MCF 10A (cell line): Measurements from ENCODE around the gene HTT. TPM values are rescaled to one million over a fixed set of nuclear protein-coding genes. Genes with fewer than 3 reads are reported as not detected.

Source experiments
- BruUV-seq: library from RNA; stranded (reverse); fragments of 400-500 nt; replicated peaks from 2 replicates; lab custom pipeline; 2021; lab: Mats Ljungman, UMichigan
- CTCF ChIA-PET: fragments of 300-600 bp; sonication (Branson Sonifier 250); formaldehyde crosslinking; extraction: SDS; loops from one replicate; lab custom pipeline; 2021; ENCODE audit warnings: antibody characterized with exemption, inconsistent platforms; lab: Yijun Ruan, JAX
- POLR2A ChIA-PET: fragments of 300-600, 350-650 bp; sonication (Branson Sonifier 250); formaldehyde crosslinking; extraction: SDS; loops from one replicate; lab custom pipeline; 2020; ENCODE audit warnings: antibody characterized with exemption, inconsistent platforms; lab: Yijun Ruan, JAX
- DNase-seq: peaks from one replicate; pipeline ENCODE4 v3.0.0-alpha.2; 2018; ENCODE audit not compliant: unreplicated experiment
- H3K27ac Mint-ChIP-seq: one replicate; pipeline ENCODE4 v1.8.0; 2022; ENCODE audit warnings: mild to moderate bottlenecking, low read depth, mixed read lengths; ENCODE audit not compliant: unreplicated experiment
- H3K27me3 Mint-ChIP-seq: one replicate; pipeline ENCODE4 v1.8.0; 2022; ENCODE audit warnings: mixed read lengths; ENCODE audit not compliant: insufficient read depth, unreplicated experiment
- H3K36me3 Mint-ChIP-seq: one replicate; pipeline ENCODE4 v1.8.0; 2022; ENCODE audit warnings: mild to moderate bottlenecking, moderate library complexity, mixed read lengths; ENCODE audit not compliant: insufficient read depth, unreplicated experiment
- H3K4me1 Mint-ChIP-seq: one replicate; pipeline ENCODE4 v1.8.0; 2022; ENCODE audit warnings: mixed read lengths; ENCODE audit not compliant: insufficient read depth, unreplicated experiment
- H3K4me3 Mint-ChIP-seq: one replicate; pipeline ENCODE4 v1.8.0; 2022; ENCODE audit warnings: mild to moderate bottlenecking, moderate library complexity, mixed read lengths; ENCODE audit not compliant: unreplicated experiment
- H3K9me3 Mint-ChIP-seq: one replicate; pipeline ENCODE4 v1.8.0; 2022; ENCODE audit warnings: mixed read lengths; ENCODE audit not compliant: unreplicated experiment
- intact Hi-C: fragments of 100-400 bp; cut with micrococcal nuclease; formaldehyde crosslinking; loops from 2 replicates; pipeline ENCODE4 v1.14.1; 2022
- total RNA-seq: library from RNA; stranded (reverse); gene quantifications from 2 replicates; pipeline ENCODE4 v1.2.3, GENCODE V29; 2022
- TF ChIP-seq, protein P1 (sequence below): fragments of 200-600 bp; IDR thresholded peaks from one replicate; pipeline ENCODE4 v1.8.0; 2022; ENCODE audit warnings: antibody characterized with exemption, mild to moderate bottlenecking; ENCODE audit not compliant: unreplicated experiment

The HTT gene
- total RNA-seq, 1 experiment from 2014 or later = 47.4 TPM

DNA sequence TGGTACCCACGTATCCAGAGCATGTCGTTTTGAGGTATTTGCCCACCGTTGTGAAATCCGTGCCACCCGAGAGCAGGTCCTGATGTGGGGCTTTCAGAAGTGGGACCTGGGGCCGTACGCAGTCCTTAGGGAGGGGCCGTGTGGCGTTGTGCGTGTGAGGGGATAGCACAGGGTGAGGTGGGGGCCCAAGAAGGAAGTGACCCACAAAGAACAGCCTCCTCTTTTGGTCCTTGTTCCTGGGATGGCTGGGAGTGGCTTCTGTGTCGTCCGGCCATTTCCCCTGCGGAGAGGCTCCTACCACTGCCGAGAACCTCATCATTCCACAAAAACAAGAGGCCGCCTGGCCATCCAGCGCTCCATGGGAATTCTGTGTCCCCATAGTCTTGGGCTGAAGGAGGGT, 157.5 kb downstream of the HTT start:
- TF ChIP-seq, protein P1, sequence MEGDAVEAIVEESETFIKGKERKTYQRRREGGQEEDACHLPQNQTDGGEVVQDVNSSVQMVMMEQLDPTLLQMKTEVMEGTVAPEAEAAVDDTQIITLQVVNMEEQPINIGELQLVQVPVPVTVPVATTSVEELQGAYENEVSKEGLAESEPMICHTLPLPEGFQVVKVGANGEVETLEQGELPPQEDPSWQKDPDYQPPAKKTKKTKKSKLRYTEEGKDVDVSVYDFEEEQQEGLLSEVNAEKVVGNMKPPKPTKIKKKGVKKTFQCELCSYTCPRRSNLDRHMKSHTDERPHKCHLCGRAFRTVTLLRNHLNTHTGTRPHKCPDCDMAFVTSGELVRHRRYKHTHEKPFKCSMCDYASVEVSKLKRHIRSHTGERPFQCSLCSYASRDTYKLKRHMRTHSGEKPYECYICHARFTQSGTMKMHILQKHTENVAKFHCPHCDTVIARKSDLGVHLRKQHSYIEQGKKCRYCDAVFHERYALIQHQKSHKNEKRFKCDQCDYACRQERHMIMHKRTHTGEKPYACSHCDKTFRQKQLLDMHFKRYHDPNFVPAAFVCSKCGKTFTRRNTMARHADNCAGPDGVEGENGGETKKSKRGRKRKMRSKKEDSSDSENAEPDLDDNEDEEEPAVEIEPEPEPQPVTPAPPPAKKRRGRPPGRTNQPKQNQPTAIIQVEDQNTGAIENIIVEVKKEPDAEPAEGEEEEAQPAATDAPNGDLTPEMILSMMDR = no peak
- BruUV-seq = no TSS peak
- H3K27ac Mint-ChIP-seq = no peak overlapping the region
- H3K36me3 Mint-ChIP-seq = peaks cover 60% of the 10 kb centered on the region
- ChIA-PET POLR2A (interaction anchor here (0.7 kb wide), 1 partner anchor 24 kb away, joined by 3 read pairs; no protein-coding TSS in a partner anchor), CTCF (no interaction called here)
- DNase-seq = no peak
- intact Hi-C loops = no loop called here
- peaks cover 5% of the 10 kb centered on the region for H3K4me1 Mint-ChIP-seq
- no peak overlapping the region for H3K4me3 Mint-ChIP-seq
- H3K9me3 Mint-ChIP-seq = no peaks in the 10 kb centered on the region
- H3K27me3 Mint-ChIP-seq = no peaks in the 10 kb centered on the region

DNA sequence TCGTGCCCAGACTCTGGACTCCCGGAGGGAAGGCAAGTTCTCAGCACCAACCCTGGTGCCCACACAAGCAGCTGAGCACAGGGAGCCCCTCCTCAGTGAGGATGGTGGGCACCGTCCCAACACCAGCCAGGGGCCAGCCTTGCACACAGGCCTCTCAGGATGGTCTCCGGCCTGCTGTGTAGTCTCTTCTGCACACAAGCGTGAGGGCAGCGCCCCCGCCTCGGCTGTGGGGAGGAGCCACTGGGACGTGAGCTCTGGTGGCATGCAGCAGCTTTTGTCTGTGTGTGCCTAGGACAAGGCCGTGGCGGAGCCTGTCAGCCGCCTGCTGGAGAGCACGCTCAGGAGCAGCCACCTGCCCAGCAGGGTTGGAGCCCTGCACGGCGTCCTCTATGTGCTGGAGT, 158.4 kb downstream of the HTT start:
- DNase-seq = no peak
- Mint-ChIP-seq H3K4me3 (no peak overlapping the region), H3K27me3 (no peaks in the 10 kb centered on the region), H3K36me3 (peaks cover 58% of the 10 kb centered on the region), H3K9me3 (no peaks in the 10 kb centered on the region), H3K4me1 (peaks cover 5% of the 10 kb centered on the region), H3K27ac (no peak overlapping the region)
- ChIA-PET POLR2A (no interaction called here), CTCF (no interaction called here)
- BruUV-seq = no TSS peak
- TF ChIP-seq, protein P1 = no peak
- intact Hi-C loops = no loop called here

DNA sequence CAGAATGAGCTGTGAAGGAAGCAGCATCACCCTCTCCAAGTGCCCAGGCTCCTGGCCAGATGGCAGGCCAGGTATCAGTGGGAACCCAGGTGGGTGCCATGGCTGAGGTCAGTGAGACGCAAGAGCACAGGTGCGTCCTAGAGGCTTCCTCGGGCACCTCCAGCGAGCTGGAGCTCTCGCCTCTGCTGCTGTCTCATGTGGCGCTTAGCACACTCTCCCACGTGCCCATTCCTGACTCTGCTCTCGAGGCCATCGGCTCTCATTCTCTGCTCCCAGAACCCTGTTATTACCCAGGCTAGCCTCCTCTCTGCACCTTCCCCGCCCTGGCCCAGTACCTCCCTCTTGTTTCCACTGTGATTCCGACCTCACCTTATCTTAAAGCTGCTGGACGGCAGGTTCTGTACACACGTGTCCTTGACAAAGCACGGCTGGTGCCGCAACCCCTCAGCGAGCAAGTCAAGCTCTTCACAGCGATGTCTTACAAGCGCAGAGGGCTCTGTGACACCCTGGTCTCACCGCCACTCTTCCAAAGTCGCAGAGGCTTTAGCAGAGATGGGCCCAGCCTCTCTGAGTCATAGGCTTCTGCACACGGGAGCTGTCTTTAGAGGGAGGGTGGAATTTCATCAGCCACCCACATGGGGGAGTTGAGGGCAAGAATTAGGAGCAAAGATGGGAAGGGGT, 159.1 kb downstream of the HTT start:
- Mint-ChIP-seq H3K4me1 (peaks cover 5% of the 10 kb centered on the region), H3K27ac (peak overlapping the region; percentile 3), H3K36me3 (peaks cover 53% of the 10 kb centered on the region), H3K4me3 (no peak overlapping the region), H3K27me3 (no peaks in the 10 kb centered on the region), H3K9me3 (no peaks in the 10 kb centered on the region)
- CTCF ChIA-PET = no interaction called here
- BruUV-seq = no TSS peak
- POLR2A ChIA-PET = interaction anchor here (0.6 kb wide), 1 partner anchor 481 kb away, joined by 6 read pairs; no protein-coding TSS in a partner anchor
- intact Hi-C loops = no loop called here
- TF ChIP-seq, protein P1 = no peak
- DNase-seq = peak; percentile 27

DNA sequence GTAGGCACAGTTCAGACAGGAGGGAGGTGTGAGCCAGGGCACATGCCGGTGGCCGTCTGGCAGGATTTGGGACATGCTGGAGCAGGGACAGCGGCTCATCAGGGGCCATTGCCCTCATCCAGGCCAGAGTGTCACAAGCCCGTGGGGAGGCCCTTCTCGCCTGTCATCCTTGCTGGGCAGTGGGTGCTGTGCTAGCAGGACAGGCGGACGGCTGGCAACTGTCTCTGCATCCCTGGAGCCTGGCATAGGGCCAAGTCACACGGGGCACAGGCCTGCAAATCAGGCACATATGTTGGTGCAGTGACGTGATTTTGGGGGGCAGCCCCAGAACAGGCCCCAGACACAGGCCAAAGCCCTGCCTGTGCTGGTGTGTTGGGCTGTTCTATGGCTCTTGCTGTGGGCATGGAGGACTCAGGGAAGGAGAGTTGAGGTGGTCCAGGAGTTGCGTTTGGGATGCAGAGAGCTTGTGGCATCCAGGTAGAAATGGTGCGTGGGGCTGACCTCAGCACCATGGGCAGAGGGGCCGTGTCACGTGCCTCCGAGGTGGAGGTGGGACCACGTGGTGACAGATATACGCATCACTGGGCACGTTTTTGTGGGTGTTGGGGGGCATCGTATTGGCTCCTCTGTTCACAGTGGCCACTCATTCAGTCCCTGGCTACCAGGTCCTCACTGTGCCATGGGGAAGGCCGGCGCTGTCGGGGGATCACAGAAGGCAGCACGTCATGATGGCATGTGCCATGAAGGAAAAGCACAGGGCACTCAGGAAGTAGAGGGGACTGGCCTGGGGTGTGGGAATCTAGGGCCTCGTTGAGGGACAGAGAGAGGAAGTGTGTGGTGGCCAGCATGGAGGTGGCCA, 159.9 kb downstream of the HTT start:
- no TSS peak for BruUV-seq
- H3K4me3 Mint-ChIP-seq = no peak overlapping the region
- H3K4me1 Mint-ChIP-seq = peaks cover 5% of the 10 kb centered on the region
- DNase-seq = no peak
- H3K36me3 Mint-ChIP-seq = peaks cover 50% of the 10 kb centered on the region
- no peaks in the 10 kb centered on the region for H3K9me3 Mint-ChIP-seq
- CTCF ChIA-PET = no interaction called here
- peak overlapping the region; percentile 3 for H3K27ac Mint-ChIP-seq
- POLR2A ChIA-PET = interaction anchor here (0.6 kb wide), 1 partner anchor 480 kb away, joined by 6 read pairs; no protein-coding TSS in a partner anchor
- TF ChIP-seq, protein P1 = no peak
- intact Hi-C loops = no loop called here
- H3K27me3 Mint-ChIP-seq = no peaks in the 10 kb centered on the region
